Spinal cord (tissue), 10 donors: ENCODE results near the gene ANAPC16. TPM values are rescaled to one million over a fixed set of nuclear protein-coding genes. Genes with fewer than 3 reads are reported as not detected.
"Not testable (repeated sequence)": the region's sequence is repeated elsewhere in the genome, so short reads cannot be mapped to it uniquely, and the experiment has no call there.

Source experiments
- DNase-seq, 6 donors: peaks; one replicate each; pipeline versions ENCODE4 v3.0.0 to v3.0.0-alpha.2; 2013 to 2015; ENCODE audit warnings: low spot score in 6 of 6, low read depth in 4 of 6
- H3K27ac ChIP-seq: one replicate; pipeline ENCODE4 v1.5.1; 2013; ENCODE audit warnings: low read depth, low read length, control low read depth
- H3K27me3 ChIP-seq: one replicate; pipeline ENCODE4 v1.6.1; 2013; ENCODE audit warnings: low read length; ENCODE audit not compliant: control insufficient read depth, insufficient read depth
- H3K36me3 ChIP-seq: one replicate; pipeline ENCODE4 v1.6.1; 2013; ENCODE audit warnings: low read length; ENCODE audit not compliant: control insufficient read depth, insufficient read depth
- H3K4me1 ChIP-seq: one replicate; pipeline ENCODE4 v1.6.1; 2013; ENCODE audit warnings: low read length; ENCODE audit not compliant: control insufficient read depth, insufficient read depth
- H3K4me3 ChIP-seq: one replicate; pipeline ENCODE4 v1.5.1; 2013; ENCODE audit warnings: low read depth, low read length, control low read depth
- H3K9me3 ChIP-seq: one replicate; pipeline ENCODE4 v1.6.1; 2013; ENCODE audit warnings: low read length; ENCODE audit not compliant: control insufficient read depth, insufficient read depth
- WGBS: methylation state at CpG from one replicate; pipeline ENCODE4 v1.1.5; 2013; ENCODE audit warnings: missing lambda C conversion rate; ENCODE audit not compliant: insufficient coverage; 5-methylcytosine and 5-hydroxymethylcytosine counted together
- polyA plus RNA-seq, 2 donors: library from polyadenylated mRNA; unstranded; fragments of 120-200 nt; gene quantifications; one replicate each; pipeline ENCODE4 v1.2.1, GENCODE V29; 2013; ENCODE audit not compliant: insufficient read length in 2 of 2
- total RNA-seq, 2 donors: library from RNA; depleted of rRNA in 1 of 2; stranded (reverse); fragments of 120-200 nt in 1 of 2; fragments of >200 nt in 1 of 2; gene quantifications; one replicate each; pipeline versions ENCODE4 v1.2.3 to v1.2.4, GENCODE V29; 2013 to 2014
- donor health status: healthy.

ANAPC16 gene
- total and polyA plus RNA-seq, 4 donors = 57.7 to 88.7 (median 76.5) TPM

DNA sequence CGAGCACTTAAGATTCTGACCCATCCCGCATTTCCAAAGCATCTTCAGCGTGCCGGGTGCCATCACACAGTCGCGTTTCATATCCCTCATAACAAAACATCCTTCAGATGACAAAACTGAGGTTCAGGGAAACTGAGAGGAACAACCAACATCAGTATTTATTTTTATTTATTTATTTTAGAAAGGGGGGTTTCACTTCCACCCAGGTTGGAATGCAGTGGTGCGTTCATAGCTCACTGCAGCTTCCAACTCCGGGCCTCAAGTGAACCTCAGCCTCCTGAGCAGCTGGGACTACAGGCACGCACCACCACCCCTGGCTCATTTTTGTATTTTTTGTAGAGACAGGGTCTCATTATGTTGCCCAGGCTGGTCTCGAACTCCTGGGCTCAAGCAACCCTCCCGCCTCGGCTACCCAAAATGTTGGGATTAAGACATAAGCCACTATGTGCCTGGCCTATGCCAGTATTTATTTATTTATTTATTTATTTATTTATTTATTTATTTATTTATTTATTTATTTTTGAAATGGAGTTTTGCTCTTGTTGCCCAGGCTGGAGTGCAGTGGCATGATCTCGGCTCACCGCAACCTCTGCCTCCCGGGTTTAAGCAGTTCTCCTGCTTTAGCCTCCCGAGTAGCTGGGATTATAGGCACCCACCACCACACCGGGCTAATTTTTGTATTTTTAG, 33.5 kb downstream of the ANAPC16 start:
- H3K27me3 ChIP-seq, H3K4me3 ChIP-seq, DNase-seq, H3K36me3 ChIP-seq, H3K9me3 ChIP-seq: not testable (repeated sequence)
- Histone ChIP-seq H3K27ac (peak overlapping the region; percentile 96), H3K4me1 (peaks cover 39% of the 10 kb centered on the region)
- WGBS = 83% methylated on average over 5 of the region's 17 CpGs

GRCh38 chr10:72250666-72251065, 34.9 kb downstream of the ANAPC16 start:
- 70% methylated on average over 1 of the region's 1 CpG for WGBS
- H3K4me3 ChIP-seq = no peak overlapping the region
- no peaks in the 10 kb centered on the region for H3K27me3 ChIP-seq
- no peak overlapping the region for H3K27ac ChIP-seq
- H3K9me3 ChIP-seq = no peaks in the 10 kb centered on the region
- no peaks in the 10 kb centered on the region for H3K36me3 ChIP-seq
- no peak for DNase-seq
- peaks cover 42% of the 10 kb centered on the region for H3K4me1 ChIP-seq

DNA sequence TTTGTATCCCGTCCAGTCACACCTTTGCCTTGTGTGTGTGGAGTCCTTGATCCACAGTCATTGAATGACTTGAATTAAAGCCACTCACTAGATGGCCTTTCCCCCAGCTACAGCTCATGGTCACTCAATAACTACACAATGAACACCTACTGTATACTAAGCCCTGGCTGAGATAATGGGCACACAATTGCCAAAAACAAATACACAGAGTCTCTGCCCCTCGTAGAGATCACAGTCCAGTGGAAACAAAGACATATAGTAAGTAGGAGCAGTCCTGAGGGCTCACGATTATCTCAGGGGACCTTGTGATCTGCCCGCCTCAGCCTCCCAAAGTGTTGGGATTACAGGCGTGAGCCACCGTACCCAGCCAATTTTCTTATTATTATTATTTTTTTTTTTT, 35.8 kb downstream of the ANAPC16 start:
- Histone ChIP-seq H3K36me3 (no peaks in the 10 kb centered on the region), H3K4me1 (peaks cover 40% of the 10 kb centered on the region), H3K27me3 (no peaks in the 10 kb centered on the region), H3K27ac (no peak overlapping the region), H3K4me3 (no peak overlapping the region), H3K9me3 (no peaks in the 10 kb centered on the region)
- DNase-seq = no peak
- whole genome bisulfite sequencing = no CpG with 5 or more reads among the region's 6 CpGs

DNA sequence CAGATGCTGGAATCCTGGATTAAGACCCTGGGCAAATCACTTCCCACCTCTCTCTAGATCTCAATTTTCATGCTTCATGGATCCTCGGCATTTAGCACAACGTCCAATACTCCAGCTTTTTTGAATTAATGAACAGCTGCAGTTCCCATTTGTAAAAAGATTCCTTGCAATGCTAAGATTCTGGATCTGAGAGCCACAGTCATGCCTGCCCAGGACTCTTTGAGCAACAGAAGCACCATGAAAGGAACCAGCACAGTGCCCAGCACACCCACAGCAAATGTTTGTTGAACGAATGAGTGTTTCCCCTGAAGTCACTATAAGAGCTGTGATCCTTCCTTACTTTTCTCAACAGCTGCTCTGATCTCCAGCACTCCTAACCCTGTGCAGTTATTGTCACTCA, 37.2 kb downstream of the ANAPC16 start:
- H3K27ac ChIP-seq = peak overlapping the region; percentile 1
- no peaks in the 10 kb centered on the region for H3K27me3 ChIP-seq
- no peak overlapping the region for H3K4me3 ChIP-seq
- peaks cover 32% of the 10 kb centered on the region for H3K4me1 ChIP-seq
- H3K9me3 ChIP-seq = no peaks in the 10 kb centered on the region
- no peak for DNase-seq
- no peaks in the 10 kb centered on the region for H3K36me3 ChIP-seq
- 59% methylated on average over 3 of the region's 3 CpGs for WGBS

DNA sequence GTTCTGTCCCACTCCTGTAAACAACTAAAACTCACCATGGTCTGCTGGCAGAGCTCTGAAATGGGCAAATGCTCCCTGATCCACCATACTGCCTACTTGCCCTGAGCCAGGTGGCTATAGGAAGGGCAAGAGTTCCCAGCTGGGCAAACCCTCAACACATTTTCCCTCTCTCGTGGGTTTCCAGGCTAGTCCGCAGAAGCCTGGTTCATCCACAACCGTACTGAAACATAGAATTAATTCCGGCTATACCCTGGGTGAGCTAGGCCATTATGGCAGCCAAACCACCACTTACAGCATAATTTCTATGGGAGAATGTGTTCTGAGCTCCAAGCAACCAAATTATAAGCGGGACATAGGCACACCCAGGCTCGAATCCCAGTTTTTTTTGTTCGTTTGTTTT, 37.8 kb downstream of the ANAPC16 start:
- no peaks in the 10 kb centered on the region for H3K36me3 ChIP-seq
- 87% methylated on average over 3 of the region's 7 CpGs for WGBS
- no peak overlapping the region for H3K27ac ChIP-seq
- H3K4me3 ChIP-seq = no peak overlapping the region
- H3K4me1 ChIP-seq = peaks cover 26% of the 10 kb centered on the region
- DNase-seq = no peak
- no peaks in the 10 kb centered on the region for H3K9me3 ChIP-seq
- no peaks in the 10 kb centered on the region for H3K27me3 ChIP-seq

- Histone ChIP-seq H3K4me3 (peak overlapping the region; percentile 18), H3K27me3 (no peaks in the 10 kb centered on the region), H3K9me3 (no peaks in the 10 kb centered on the region), H3K36me3 (no peaks in the 10 kb centered on the region), H3K4me1 (peaks cover 23% of the 10 kb centered on the region), H3K27ac (peak overlapping the region; percentile 96)
- peak in 3 of 6 donors; percentile 62 to 94 (median 94) for DNase-seq
- 6% methylated on average over 15 of the region's 15 CpGs for WGBS
These were observed 39.2 kb downstream of the ANAPC16 start for GRCh38 chr10:72254813-72255568.

DNA sequence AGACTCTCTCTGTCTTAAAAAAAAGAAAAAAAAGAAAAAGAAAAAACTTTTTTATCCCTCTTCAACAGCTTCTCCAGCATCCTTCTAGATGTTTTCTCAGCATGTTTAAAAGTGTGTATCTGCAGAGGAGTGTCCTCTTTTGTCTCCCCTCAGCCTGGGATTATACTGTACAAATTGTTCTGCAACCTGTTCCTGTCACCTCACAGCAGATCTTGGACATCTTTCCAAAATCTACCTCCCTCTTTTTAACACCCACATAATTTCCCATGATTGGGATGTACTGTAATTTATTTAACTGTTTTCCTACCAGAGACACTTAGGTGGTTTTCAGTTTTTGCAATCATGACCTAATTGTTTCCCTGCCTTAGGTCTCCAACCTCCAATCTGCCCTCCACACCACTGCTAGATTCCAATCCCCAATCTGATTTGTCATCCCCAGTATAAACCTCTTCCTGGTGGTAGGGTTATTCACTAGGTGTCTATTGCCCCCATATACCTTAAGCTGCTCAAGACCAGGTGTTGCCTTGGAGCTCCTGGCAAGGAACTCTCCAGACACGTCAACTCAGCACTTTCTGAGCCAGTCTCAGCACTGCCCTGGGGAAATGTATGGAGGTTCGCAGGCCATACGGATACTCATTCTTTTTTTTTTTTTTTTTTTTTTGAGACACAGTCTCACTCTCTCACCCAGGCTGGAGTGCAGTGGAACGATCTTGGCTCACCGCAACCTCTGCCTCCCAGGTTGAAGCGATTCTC, 40.3 kb downstream of the ANAPC16 start:
- H3K4me1 ChIP-seq = peaks cover 35% of the 10 kb centered on the region
- no peaks in the 10 kb centered on the region for H3K9me3 ChIP-seq
- H3K36me3 ChIP-seq = no peaks in the 10 kb centered on the region
- no CpG with 5 or more reads among the region's 6 CpGs for WGBS
- DNase-seq = no peak
- H3K27ac ChIP-seq = peak overlapping the region; percentile 96
- no peak overlapping the region for H3K4me3 ChIP-seq
- H3K27me3 ChIP-seq = no peaks in the 10 kb centered on the region

- H3K27me3 ChIP-seq = no peaks in the 10 kb centered on the region
- no peaks in the 10 kb centered on the region for H3K36me3 ChIP-seq
- WGBS = 46% methylated on average over 3 of the region's 8 CpGs
- no peaks in the 10 kb centered on the region for H3K9me3 ChIP-seq
- peak overlapping the region; percentile 61 for H3K27ac ChIP-seq
- no peak for DNase-seq
- H3K4me3 ChIP-seq = no peak overlapping the region
- H3K4me1 ChIP-seq = peaks cover 43% of the 10 kb centered on the region
These were observed 41.5 kb downstream of the ANAPC16 start for GRCh38 chr10:72257051-72257892.

- Histone ChIP-seq H3K9me3 (no peaks in the 10 kb centered on the region), H3K27me3 (no peaks in the 10 kb centered on the region), H3K4me3 (no peak overlapping the region), H3K4me1 (peaks cover 45% of the 10 kb centered on the region), H3K27ac (peak overlapping the region; percentile 16), H3K36me3 (no peaks in the 10 kb centered on the region)
- DNase-seq = no peak
- WGBS = 98% methylated on average over 4 of the region's 4 CpGs
These were observed 42.8 kb downstream of the ANAPC16 start for GRCh38 chr10:72258617-72259016.
